Astrocyte (in vitro differentiated cells and primary cell): ENCODE data around the gene OTUD7B. TPM values are rescaled to one million over a fixed set of nuclear protein-coding genes. Genes with fewer than 3 reads are reported as not detected.
A peak's percentile ranks its signal among the peaks of the same experiment; 100 is the strongest.

Experiments
- DNase-seq: peaks from one replicate; pipeline ENCODE4 v3.0.0-alpha.2; 2010; ENCODE audit warnings: low read depth
- FAIRE-seq: peaks from 2 replicates; lab custom pipeline; 2011; peaks lifted over from hg19 to GRCh38; lab: Jason Lieb, UNC
- H2AFZ ChIP-seq: 2 replicates; pipeline ENCODE4 v1.6.0; 2012; ENCODE audit warnings: low read depth, low read length, inconsistent platforms
- H3K27ac ChIP-seq: 2 replicates; pipeline ENCODE4 v1.5.1; 2011; ENCODE audit warnings: low read depth, low read length, inconsistent platforms
- H3K27me3 ChIP-seq: 2 replicates; pipeline ENCODE4 v1.6.0; 2011; ENCODE audit warnings: low read length, inconsistent platforms; ENCODE audit not compliant: insufficient read depth
- H3K36me3 ChIP-seq: 2 replicates; pipeline ENCODE4 v1.5.1; 2011; ENCODE audit warnings: low read length, inconsistent platforms; ENCODE audit not compliant: insufficient read depth
- H3K4me1 ChIP-seq: 2 replicates; pipeline ENCODE4 v1.5.1; 2011; ENCODE audit warnings: low read length, inconsistent platforms; ENCODE audit not compliant: insufficient read depth
- H3K4me2 ChIP-seq: 2 replicates; pipeline ENCODE4 v1.6.0; 2012; ENCODE audit warnings: low read length, inconsistent platforms
- H3K4me3 ChIP-seq: 2 replicates; pipeline ENCODE4 v1.5.1; 2011; ENCODE audit warnings: low read depth, mild to moderate bottlenecking, low read length, inconsistent platforms; ENCODE audit not compliant: insufficient read depth
- H3K79me2 ChIP-seq: 2 replicates; pipeline ENCODE4 v1.6.0; 2012; ENCODE audit warnings: mild to moderate bottlenecking, low read length, inconsistent platforms; ENCODE audit not compliant: insufficient read depth
- H3K9ac ChIP-seq: 2 replicates; pipeline ENCODE4 v1.6.0; 2012; ENCODE audit warnings: mild to moderate bottlenecking, low read length, inconsistent platforms
- H3K9me3 ChIP-seq: 2 replicates; pipeline ENCODE4 v1.5.1; 2012; ENCODE audit warnings: low read depth, mild to moderate bottlenecking, low read length, inconsistent platforms; ENCODE audit not compliant: insufficient read depth
- H4K20me1 ChIP-seq: 2 replicates; pipeline ENCODE4 v1.6.0; 2012; ENCODE audit warnings: low read length, inconsistent platforms; ENCODE audit not compliant: insufficient read depth
- H3K27ac Mint-ChIP-seq: one replicate; pipeline ENCODE4 v1.8.0; 2021; ENCODE audit warnings: mild to moderate bottlenecking, mixed read lengths; ENCODE audit not compliant: unreplicated experiment
- H3K27me3 Mint-ChIP-seq: one replicate; pipeline ENCODE4 v1.8.0; 2021; ENCODE audit warnings: low read depth, mixed read lengths; ENCODE audit not compliant: unreplicated experiment
- H3K36me3 Mint-ChIP-seq: one replicate; pipeline ENCODE4 v1.8.0; 2021; ENCODE audit warnings: low read depth, mixed read lengths; ENCODE audit not compliant: unreplicated experiment
- H3K4me1 Mint-ChIP-seq: one replicate; pipeline ENCODE4 v1.8.0; 2021; ENCODE audit warnings: low read depth, mixed read lengths; ENCODE audit not compliant: unreplicated experiment
- H3K4me3 Mint-ChIP-seq: one replicate; pipeline ENCODE4 v1.8.0; 2021; ENCODE audit warnings: mild to moderate bottlenecking, moderate library complexity, mixed read lengths; ENCODE audit not compliant: unreplicated experiment
- H3K9me3 Mint-ChIP-seq: one replicate; pipeline ENCODE4 v1.8.0; 2021; ENCODE audit warnings: mild to moderate bottlenecking, mixed read lengths; ENCODE audit not compliant: unreplicated experiment
- EZH2 ChIP-seq: IDR thresholded peaks from 2 replicates; pipeline ENCODE4 v1.6.1; 2012; ENCODE audit warnings: mild to moderate bottlenecking, low read length, inconsistent platforms; ENCODE audit not compliant: insufficient read depth
- total RNA-seq: library from RNA; stranded (reverse); gene quantifications from 2 replicates; pipeline ENCODE4 v1.2.1, GENCODE V29; 2021
- TF ChIP-seq, protein P1 (sequence below): IDR thresholded peaks from 2 replicates; pipeline ENCODE4 v1.5.1; 2011; ENCODE audit warnings: low read depth, mild to moderate bottlenecking, inconsistent platforms, low read length, moderate library complexity; ENCODE audit not compliant: insufficient read depth

Gene OTUD7B
- total RNA-seq, 1 donor from 2014 or later = 33.1 TPM

DNA sequence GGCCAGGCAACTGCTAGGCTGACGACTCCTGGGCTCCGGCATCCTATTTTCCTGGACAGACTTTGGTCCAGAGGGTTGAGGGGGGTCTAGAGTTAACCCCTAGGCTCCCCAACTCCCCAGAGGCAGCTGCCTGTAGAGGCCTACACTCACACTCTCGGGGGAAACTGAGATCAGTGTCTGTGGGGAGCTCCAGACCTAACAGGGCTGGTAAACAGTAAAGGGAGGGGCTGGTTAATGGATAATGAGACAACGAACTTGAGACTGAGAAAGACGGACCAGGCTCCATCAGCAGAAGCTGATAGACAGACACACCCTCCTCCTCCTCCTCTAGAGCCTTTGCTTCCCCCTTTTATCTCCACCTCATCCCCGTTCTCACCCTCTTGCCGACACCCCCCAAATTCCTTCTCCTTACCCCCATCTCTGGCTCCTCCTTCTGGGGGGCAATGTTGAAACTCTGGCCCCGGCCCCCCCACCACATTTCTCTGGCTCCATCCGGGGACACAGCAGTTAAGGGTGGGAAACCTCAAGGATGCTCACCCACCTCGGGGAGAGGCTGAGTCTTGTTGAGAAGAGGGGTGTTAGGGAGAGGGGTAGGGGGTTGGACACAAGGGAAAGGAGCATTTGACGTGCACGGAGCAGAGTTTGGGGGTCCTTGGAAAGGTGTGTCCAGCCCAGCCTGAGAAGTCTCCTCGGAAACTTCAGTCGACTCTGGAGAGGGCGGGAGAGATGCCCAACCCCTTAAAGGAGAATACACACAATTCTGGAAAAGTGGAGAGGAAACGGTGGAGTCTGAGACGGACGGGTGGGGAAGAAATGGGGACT, 74.1 kb downstream of the OTUD7B start, which contains the start of gene MTMR11:
MTMR11 (minus strand) TSS at position 710 of the 822 bp plus-strand sequence; CDS start at position 478, 232 bp downstream.
- Mint-ChIP-seq H3K4me3 (peak within 1 kb of the TSS; percentile 74), H3K36me3 (peaks cover 16% of the 10 kb centered on the region), H3K27me3 (no peaks in the 10 kb centered on the region), H3K9me3 (peaks cover 3% of the 10 kb centered on the region), H3K27ac (peak within 1 kb of the TSS; percentile 48), H3K4me1 (peaks cover 39% of the 10 kb centered on the region)
- H3K4me1 ChIP-seq = peaks cover 39% of the 10 kb centered on the region
- H3K9me3 ChIP-seq = no peaks in the 10 kb centered on the region
- no peaks in the 10 kb centered on the region for H3K27me3 ChIP-seq
- H3K36me3 ChIP-seq = peaks cover 3% of the 10 kb centered on the region
- FAIRE-seq = no peak
- H3K4me2 ChIP-seq = peak within 1 kb of the TSS; percentile 100
- peak within 1 kb of the TSS; percentile 88 for H3K9ac ChIP-seq
- peak within 1 kb of the TSS; percentile 35 for H3K27ac ChIP-seq
- TF ChIP-seq EZH2 = no peak
- TF ChIP-seq, protein P1, sequence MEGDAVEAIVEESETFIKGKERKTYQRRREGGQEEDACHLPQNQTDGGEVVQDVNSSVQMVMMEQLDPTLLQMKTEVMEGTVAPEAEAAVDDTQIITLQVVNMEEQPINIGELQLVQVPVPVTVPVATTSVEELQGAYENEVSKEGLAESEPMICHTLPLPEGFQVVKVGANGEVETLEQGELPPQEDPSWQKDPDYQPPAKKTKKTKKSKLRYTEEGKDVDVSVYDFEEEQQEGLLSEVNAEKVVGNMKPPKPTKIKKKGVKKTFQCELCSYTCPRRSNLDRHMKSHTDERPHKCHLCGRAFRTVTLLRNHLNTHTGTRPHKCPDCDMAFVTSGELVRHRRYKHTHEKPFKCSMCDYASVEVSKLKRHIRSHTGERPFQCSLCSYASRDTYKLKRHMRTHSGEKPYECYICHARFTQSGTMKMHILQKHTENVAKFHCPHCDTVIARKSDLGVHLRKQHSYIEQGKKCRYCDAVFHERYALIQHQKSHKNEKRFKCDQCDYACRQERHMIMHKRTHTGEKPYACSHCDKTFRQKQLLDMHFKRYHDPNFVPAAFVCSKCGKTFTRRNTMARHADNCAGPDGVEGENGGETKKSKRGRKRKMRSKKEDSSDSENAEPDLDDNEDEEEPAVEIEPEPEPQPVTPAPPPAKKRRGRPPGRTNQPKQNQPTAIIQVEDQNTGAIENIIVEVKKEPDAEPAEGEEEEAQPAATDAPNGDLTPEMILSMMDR = no peak
- DNase-seq = no peak
- peak within 1 kb of the TSS; percentile 82 for H2AFZ ChIP-seq
- no peaks in the 10 kb centered on the region for H4K20me1 ChIP-seq
- H3K79me2 ChIP-seq = peaks cover 10% of the 10 kb centered on the region
- H3K4me3 ChIP-seq = peak within 1 kb of the TSS; percentile 86

DNA sequence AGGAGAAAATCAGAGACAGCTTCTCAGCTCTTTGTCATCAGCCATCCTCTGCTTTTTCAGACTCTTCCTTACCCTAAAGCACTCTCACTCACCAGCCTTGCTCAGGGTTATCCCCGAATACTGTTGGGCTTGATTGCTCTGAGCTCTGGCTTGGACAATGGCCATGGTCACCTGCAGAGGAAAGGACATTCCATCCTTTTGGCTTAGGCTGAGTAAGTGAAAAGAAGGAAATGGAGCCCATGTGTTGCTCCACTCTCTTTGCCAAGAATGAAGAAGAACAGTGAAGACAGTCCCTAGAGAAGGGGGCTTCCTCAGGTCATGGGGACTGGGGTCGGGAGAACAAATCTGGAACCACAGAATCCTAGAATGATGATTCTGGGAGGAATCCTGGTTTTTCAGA, 76.2 kb downstream of the OTUD7B start:
- Histone ChIP-seq H4K20me1 (no peaks in the 10 kb centered on the region), H3K36me3 (peaks cover 3% of the 10 kb centered on the region), H3K9ac (no peak overlapping the region), H3K27me3 (no peaks in the 10 kb centered on the region), H3K4me2 (no peak overlapping the region), H3K27ac (no peak overlapping the region), H3K4me1 (peaks cover 44% of the 10 kb centered on the region), H3K79me2 (peaks cover 10% of the 10 kb centered on the region), H3K9me3 (no peaks in the 10 kb centered on the region), H3K4me3 (no peak overlapping the region), H2AFZ (no peak overlapping the region)
- peaks cover 24% of the 10 kb centered on the region for H3K36me3 Mint-ChIP-seq
- FAIRE-seq = no peak
- no peaks in the 10 kb centered on the region for H3K27me3 Mint-ChIP-seq
- H3K27ac Mint-ChIP-seq = no peak overlapping the region
- peaks cover 4% of the 10 kb centered on the region for H3K9me3 Mint-ChIP-seq
- no peak overlapping the region for H3K4me3 Mint-ChIP-seq
- no peak for TF ChIP-seq EZH2
- TF ChIP-seq, protein P1 = no peak
- H3K4me1 Mint-ChIP-seq = peaks cover 29% of the 10 kb centered on the region
- DNase-seq = no peak

DNA sequence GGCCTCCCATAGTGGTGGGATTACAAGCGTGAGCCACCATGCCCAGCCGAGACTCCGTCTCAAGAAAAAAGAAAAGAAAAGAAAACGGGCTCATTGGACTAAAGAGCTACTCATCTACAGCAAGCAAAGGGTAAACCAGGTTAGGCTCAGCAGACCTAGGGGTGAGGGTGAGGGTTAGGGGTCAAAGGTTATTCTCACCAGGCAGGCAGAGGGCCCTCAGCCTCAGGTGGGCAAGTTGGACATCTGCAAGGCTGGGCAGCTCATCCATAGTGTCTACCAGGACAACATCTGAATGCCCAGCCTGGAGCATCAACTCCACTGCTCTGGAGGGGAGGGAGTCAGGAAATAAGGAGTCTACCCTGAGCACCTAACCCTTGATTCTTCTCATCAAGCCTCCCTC, 77.3 kb downstream of the OTUD7B start:
- no peak for FAIRE-seq
- DNase-seq = no peak
- Histone ChIP-seq H3K27me3 (no peaks in the 10 kb centered on the region), H3K4me3 (no peak overlapping the region), H3K79me2 (peaks cover 10% of the 10 kb centered on the region), H4K20me1 (no peaks in the 10 kb centered on the region), H3K27ac (no peak overlapping the region), H2AFZ (no peak overlapping the region), H3K9me3 (no peaks in the 10 kb centered on the region), H3K4me2 (no peak overlapping the region), H3K4me1 (peaks cover 42% of the 10 kb centered on the region), H3K36me3 (peaks cover 3% of the 10 kb centered on the region), H3K9ac (no peak overlapping the region)
- no peak overlapping the region for H3K27ac Mint-ChIP-seq
- H3K36me3 Mint-ChIP-seq = peaks cover 24% of the 10 kb centered on the region
- H3K4me3 Mint-ChIP-seq = no peak overlapping the region
- peaks cover 4% of the 10 kb centered on the region for H3K9me3 Mint-ChIP-seq
- H3K4me1 Mint-ChIP-seq = peaks cover 32% of the 10 kb centered on the region
- TF ChIP-seq, protein P1 = no peak
- TF ChIP-seq EZH2 = no peak
- no peaks in the 10 kb centered on the region for H3K27me3 Mint-ChIP-seq
